Activated CD8-positive, alpha-beta T cell treated with anti-CD3 and anti-CD28 coated beads, Interleukin-2, amount 10 ng/mL, durations not matched to agents 7 days and 5 days (primary cell): ENCODE data around the gene FAM53A. TPM values are rescaled to one million over a fixed set of nuclear protein-coding genes. Genes with fewer than 3 reads are reported as not detected.

Source experiments
- ATAC-seq: fragments of 150-1000 bp; cut with Tn5 transposase; one replicate; pipeline ENCODE4 v1.10.0; 2021; ENCODE audit warnings: moderate library complexity
- CTCF ChIA-PET: fragments of 350-600 bp; sonication (Branson Sonifier 250); formaldehyde crosslinking; loops from one replicate; lab custom pipeline; 2021; ENCODE audit warnings: antibody characterized with exemption; lab: Charles Lee
- POLR2A ChIA-PET: fragments of 350-600 bp; sonication (Branson Sonifier 250); formaldehyde crosslinking; loops from one replicate; lab custom pipeline; 2021; ENCODE audit warnings: antibody characterized with exemption; lab: Charles Lee
- DNase-seq: peaks from one replicate; pipeline ENCODE4 v3.0.0-alpha.2; 2020
- H3K27ac Mint-ChIP-seq: one replicate; pipeline ENCODE4 v1.8.0; 2021; ENCODE audit warnings: mild to moderate bottlenecking, mixed read lengths
- H3K27me3 Mint-ChIP-seq: one replicate; pipeline ENCODE4 v1.8.0; 2021; ENCODE audit warnings: low read depth, mixed read lengths
- H3K36me3 Mint-ChIP-seq: one replicate; pipeline ENCODE4 v1.8.0; 2021; ENCODE audit warnings: low read depth, mixed read lengths
- H3K4me1 Mint-ChIP-seq: one replicate; pipeline ENCODE4 v1.8.0; 2021; ENCODE audit warnings: low read depth, mixed read lengths
- H3K4me3 Mint-ChIP-seq: one replicate; pipeline ENCODE4 v1.8.0; 2021; ENCODE audit warnings: mild to moderate bottlenecking, mixed read lengths
- H3K9me3 Mint-ChIP-seq: one replicate; pipeline ENCODE4 v1.8.0; 2022; ENCODE audit warnings: mixed read lengths; ENCODE audit not compliant: insufficient read depth
- total RNA-seq, 2 experiments: library from RNA; stranded (reverse); gene quantifications; one replicate each; pipeline ENCODE4 v1.2.3, GENCODE V29; 2021

FAM53A gene
- total RNA-seq, 2 experiments from 2014 or later, result 0.45 to 0.91 TPM

DNA sequence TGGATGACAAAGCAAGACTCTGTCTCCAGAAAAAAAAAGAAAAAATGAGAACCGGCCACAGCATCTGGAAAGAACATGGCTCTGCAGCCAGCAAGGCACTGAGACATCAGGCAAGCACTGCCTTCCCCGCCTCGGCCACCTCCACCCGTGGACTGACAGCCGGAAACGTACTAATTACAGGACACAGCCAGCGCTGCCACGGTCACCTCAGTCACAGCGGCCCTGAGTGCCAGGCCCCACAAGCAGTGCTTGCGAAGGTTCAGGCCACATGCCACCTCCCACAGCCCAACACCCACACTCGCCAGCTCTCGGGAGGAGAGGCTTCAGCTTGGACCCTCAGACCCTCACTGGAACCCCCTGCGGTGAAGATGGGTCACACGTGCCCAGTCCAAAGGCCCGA, 16.8 kb downstream of the FAM53A start:
- Mint-ChIP-seq H3K27ac (no peak overlapping the region), H3K36me3 (no peaks in the 10 kb centered on the region), H3K4me1 (peaks cover 5% of the 10 kb centered on the region), H3K4me3 (no peak overlapping the region), H3K9me3 (no peaks in the 10 kb centered on the region), H3K27me3 (no peaks in the 10 kb centered on the region)
- CTCF ChIA-PET, result no interaction called here
- DNase-seq (no peak), ATAC-seq (no peak)
- POLR2A ChIA-PET, result no interaction called here

GRCh38 chr4:1666391-1666790, 17.7 kb downstream of the FAM53A start:
- Mint-ChIP-seq H3K36me3 (no peaks in the 10 kb centered on the region), H3K27ac (no peak overlapping the region), H3K27me3 (no peaks in the 10 kb centered on the region), H3K4me3 (no peak overlapping the region), H3K9me3 (no peaks in the 10 kb centered on the region), H3K4me1 (no peaks in the 10 kb centered on the region)
- ATAC-seq, result no peak
- POLR2A ChIA-PET, result no interaction called here
- DNase-seq, result no peak
- CTCF ChIA-PET, result no interaction called here

GRCh38 chr4:1664141-1664540, 20.0 kb downstream of the FAM53A start:
- CTCF ChIA-PET, result interaction anchor here (1.0 kb wide), 1 partner anchor 29 kb away, joined by 3 read pairs; no protein-coding TSS in a partner anchor
- Mint-ChIP-seq H3K9me3 (no peaks in the 10 kb centered on the region), H3K4me3 (no peak overlapping the region), H3K4me1 (no peaks in the 10 kb centered on the region), H3K27ac (no peak overlapping the region), H3K27me3 (no peaks in the 10 kb centered on the region), H3K36me3 (no peaks in the 10 kb centered on the region)
- no peak for ATAC-seq
- POLR2A ChIA-PET, result no interaction called here
- no peak for DNase-seq

DNA sequence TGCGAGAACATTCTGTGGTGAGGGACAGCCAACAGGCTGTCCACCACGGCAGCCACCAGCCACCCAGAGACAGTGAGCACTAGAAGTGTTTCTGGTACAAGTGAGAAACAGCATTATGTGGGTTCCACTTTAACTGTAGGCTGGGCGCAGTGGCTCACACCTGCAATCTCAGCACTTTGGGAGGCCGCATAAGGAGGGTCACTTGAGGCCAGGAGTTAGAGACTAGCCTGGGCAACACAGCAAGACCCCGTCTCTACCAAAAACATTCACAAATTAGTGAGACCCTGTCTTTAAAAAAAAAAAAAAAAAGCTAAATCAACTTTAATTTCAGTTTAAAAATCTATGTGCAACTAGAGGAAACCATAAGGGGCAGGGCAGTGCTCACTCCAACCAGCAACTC, 20.6 kb downstream of the FAM53A start:
- ChIA-PET POLR2A (no interaction called here), CTCF (interaction anchor here (0.7 to 1.0 kb wide), 2 partner anchors 30 to 1124 kb away, joined by 3 read pairs; no protein-coding TSS in a partner anchor)
- DNase-seq (no peak), ATAC-seq (no peak)
- no peaks in the 10 kb centered on the region for H3K9me3 Mint-ChIP-seq
- H3K4me1 Mint-ChIP-seq, result no peaks in the 10 kb centered on the region
- no peaks in the 10 kb centered on the region for H3K36me3 Mint-ChIP-seq
- H3K4me3 Mint-ChIP-seq, result no peak overlapping the region
- no peaks in the 10 kb centered on the region for H3K27me3 Mint-ChIP-seq
- H3K27ac Mint-ChIP-seq, result no peak overlapping the region

- CTCF ChIA-PET, result interaction anchor here (0.7 kb wide), 1 partner anchor 32 kb away, joined by 3 read pairs; no protein-coding TSS in a partner anchor
- DNase-seq (no peak), ATAC-seq (no peak)
- H3K9me3 Mint-ChIP-seq, result no peaks in the 10 kb centered on the region
- H3K36me3 Mint-ChIP-seq, result no peaks in the 10 kb centered on the region
- H3K27me3 Mint-ChIP-seq, result no peaks in the 10 kb centered on the region
- no peaks in the 10 kb centered on the region for H3K4me1 Mint-ChIP-seq
- H3K27ac Mint-ChIP-seq, result no peak overlapping the region
- POLR2A ChIA-PET, result no interaction called here
- H3K4me3 Mint-ChIP-seq, result no peak overlapping the region
Observed at GRCh38 chr4:1661695-1662094, 22.4 kb downstream of the FAM53A start.

DNA sequence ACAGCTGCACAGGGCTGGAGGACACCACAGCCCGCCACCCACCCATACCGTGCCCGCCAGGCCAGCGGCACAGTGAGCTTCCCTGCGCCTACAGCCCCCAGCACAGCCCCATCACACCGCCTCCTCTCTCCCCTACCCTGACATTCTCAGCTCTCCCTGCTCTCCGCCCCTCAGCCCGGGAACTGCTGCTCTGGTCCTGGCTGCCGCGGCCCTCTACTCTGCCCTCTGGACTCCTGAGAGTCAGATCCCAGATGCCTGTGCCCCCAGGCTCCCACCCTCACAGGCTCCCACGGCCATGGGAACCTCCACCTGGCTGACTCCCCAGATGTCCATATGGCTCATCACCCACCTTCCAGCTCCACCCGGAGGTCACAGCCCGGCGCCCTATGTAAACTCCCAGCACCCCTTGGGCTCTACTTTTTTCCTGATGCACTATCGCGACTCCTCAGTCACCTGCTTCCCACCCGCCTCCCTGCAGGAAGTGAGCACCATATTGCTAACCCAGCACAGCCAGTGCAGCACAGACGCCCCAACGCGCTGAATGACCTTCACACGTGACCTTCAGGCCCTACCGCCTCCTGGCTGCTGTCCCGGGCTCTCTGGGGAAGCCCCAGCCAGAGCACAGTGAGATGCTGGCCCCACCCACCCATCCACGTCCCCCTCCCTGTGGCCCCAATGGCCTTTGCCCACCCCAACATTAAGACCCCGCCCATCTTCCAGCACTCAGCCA, 23.0 kb downstream of the FAM53A start:
- ChIA-PET POLR2A (no interaction called here), CTCF (no interaction called here)
- DNase-seq (no peak), ATAC-seq (no peak)
- Mint-ChIP-seq H3K9me3 (no peaks in the 10 kb centered on the region), H3K27ac (no peak overlapping the region), H3K4me1 (no peaks in the 10 kb centered on the region), H3K4me3 (no peak overlapping the region), H3K36me3 (no peaks in the 10 kb centered on the region), H3K27me3 (no peaks in the 10 kb centered on the region)

DNA sequence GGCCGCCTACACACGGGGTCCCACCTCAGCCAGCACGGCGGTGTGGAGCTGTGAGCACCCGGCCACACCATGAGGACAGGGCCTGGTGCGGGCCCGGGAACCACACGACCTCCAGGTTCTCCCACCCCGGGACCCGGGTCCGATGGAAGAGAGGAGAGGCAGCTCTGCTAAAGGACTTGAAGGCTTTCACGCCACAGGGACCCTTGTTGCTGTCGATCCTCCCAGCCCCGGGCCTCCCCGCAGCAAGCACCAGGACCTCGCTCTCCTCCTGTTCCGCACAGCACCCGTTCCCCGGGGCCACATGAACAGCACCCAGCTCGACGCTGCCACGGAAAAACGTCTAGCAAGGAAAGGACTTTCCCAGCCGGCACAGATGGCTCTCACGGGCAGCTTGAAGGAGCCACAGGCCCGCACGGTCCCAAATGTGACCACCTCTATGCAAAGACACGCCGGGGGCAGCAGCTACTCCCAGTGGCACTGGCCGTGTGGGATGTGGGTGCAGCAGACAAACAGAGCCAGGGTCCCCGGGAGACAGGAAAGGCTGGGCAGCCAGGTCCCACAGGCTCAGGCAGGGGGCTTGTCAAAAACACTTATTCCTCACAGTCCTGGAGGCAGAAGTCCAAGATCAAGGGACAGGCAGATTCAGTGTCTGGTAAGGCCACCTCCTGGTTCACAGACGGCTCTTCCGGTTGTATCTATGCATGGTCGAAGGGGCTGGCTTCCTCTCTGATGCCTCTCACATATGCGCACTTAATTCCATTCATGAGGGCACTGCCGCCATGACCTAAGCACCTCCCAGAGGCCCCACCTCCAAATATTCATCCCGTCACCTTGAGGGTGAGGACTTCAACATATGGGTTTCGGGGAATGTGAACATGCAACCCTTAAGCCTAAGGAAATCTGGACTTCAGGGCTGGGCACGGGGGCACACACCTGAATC, 24.7 kb downstream of the FAM53A start:
- ChIA-PET POLR2A (no interaction called here), CTCF (no interaction called here)
- H3K36me3 Mint-ChIP-seq, result no peaks in the 10 kb centered on the region
- no peaks in the 10 kb centered on the region for H3K9me3 Mint-ChIP-seq
- DNase-seq (no peak), ATAC-seq (no peak)
- no peaks in the 10 kb centered on the region for H3K4me1 Mint-ChIP-seq
- H3K4me3 Mint-ChIP-seq, result no peak overlapping the region
- no peaks in the 10 kb centered on the region for H3K27me3 Mint-ChIP-seq
- no peak overlapping the region for H3K27ac Mint-ChIP-seq

DNA sequence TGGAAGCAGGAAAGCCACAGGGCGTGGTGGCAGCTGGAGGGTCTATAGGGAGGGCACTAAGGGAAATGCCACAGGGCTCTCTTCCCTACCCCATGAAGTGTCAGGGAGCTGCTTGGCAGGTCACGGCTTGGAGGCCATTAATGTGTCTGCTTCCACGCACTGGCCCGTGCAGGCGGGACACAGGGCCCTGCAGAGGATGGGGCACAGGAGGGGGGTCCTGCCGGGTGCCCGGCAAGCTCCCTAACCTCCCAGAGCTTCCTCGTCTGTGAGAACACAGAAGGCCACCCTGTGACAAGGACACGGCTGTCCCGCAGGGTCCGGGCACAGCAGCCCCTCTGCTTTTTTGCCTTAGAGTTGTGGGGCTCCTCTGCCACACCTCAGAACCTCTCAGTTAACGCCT, 25.5 kb downstream of the FAM53A start:
- no peaks in the 10 kb centered on the region for H3K9me3 Mint-ChIP-seq
- CTCF ChIA-PET, result no interaction called here
- DNase-seq (no peak), ATAC-seq (no peak)
- POLR2A ChIA-PET, result no interaction called here
- no peaks in the 10 kb centered on the region for H3K27me3 Mint-ChIP-seq
- H3K4me3 Mint-ChIP-seq, result no peak overlapping the region
- H3K36me3 Mint-ChIP-seq, result no peaks in the 10 kb centered on the region
- H3K4me1 Mint-ChIP-seq, result no peaks in the 10 kb centered on the region
- no peak overlapping the region for H3K27ac Mint-ChIP-seq

- DNase-seq (no peak), ATAC-seq (no peak)
- no peak overlapping the region for H3K27ac Mint-ChIP-seq
- no peak overlapping the region for H3K4me3 Mint-ChIP-seq
- ChIA-PET POLR2A (no interaction called here), CTCF (no interaction called here)
- no peaks in the 10 kb centered on the region for H3K27me3 Mint-ChIP-seq
- H3K4me1 Mint-ChIP-seq, result no peaks in the 10 kb centered on the region
- no peaks in the 10 kb centered on the region for H3K36me3 Mint-ChIP-seq
- no peaks in the 10 kb centered on the region for H3K9me3 Mint-ChIP-seq
Observed at GRCh38 chr4:1658146-1658545, 26.0 kb downstream of the FAM53A start.

DNA sequence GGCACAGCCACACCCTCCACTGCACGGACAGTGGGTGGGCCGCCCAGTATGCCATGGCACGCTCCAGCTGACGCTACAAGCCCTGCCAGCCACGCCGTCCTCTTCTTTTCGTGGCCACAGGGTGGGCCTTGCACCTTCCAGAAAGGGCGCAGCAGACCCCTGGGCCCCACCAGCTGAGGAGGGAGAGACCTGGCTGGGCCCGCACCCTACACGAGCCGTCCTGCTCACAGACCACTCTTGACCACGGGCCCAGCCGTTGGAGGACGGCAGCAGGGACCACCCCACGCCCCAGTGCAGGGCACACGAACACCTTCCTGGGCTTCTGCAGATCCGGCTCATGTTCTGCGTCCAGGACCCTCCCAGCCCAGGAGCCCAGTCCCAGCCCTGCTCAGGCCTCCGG, 27.1 kb downstream of the FAM53A start:
- no peak for ATAC-seq
- no peaks in the 10 kb centered on the region for H3K36me3 Mint-ChIP-seq
- POLR2A ChIA-PET, result no interaction called here
- DNase-seq, result no peak
- H3K9me3 Mint-ChIP-seq, result no peaks in the 10 kb centered on the region
- H3K27me3 Mint-ChIP-seq, result no peaks in the 10 kb centered on the region
- no peak overlapping the region for H3K4me3 Mint-ChIP-seq
- no peak overlapping the region for H3K27ac Mint-ChIP-seq
- CTCF ChIA-PET, result no interaction called here
- H3K4me1 Mint-ChIP-seq, result no peaks in the 10 kb centered on the region

GRCh38 chr4:1656132-1656531, 28.0 kb downstream of the FAM53A start:
- CTCF ChIA-PET, result no interaction called here

GRCh38 chr4:1655676-1656075, 28.4 kb downstream of the FAM53A start:
- no peak overlapping the region for H3K27ac Mint-ChIP-seq
- H3K4me3 Mint-ChIP-seq, result no peak overlapping the region
- ChIA-PET CTCF (no interaction called here), POLR2A (no interaction called here)
- H3K27me3 Mint-ChIP-seq, result no peaks in the 10 kb centered on the region
- no peak for ATAC-seq
- H3K4me1 Mint-ChIP-seq, result no peaks in the 10 kb centered on the region
- no peaks in the 10 kb centered on the region for H3K9me3 Mint-ChIP-seq
- H3K36me3 Mint-ChIP-seq, result no peaks in the 10 kb centered on the region
- DNase-seq, result no peak

More at GRCh38 chr4:1656132-1656531, 28.0 kb downstream of the FAM53A start:
- Mint-ChIP-seq H3K27ac (no peak overlapping the region), H3K4me3 (no peak overlapping the region), H3K36me3 (no peaks in the 10 kb centered on the region), H3K9me3 (no peaks in the 10 kb centered on the region), H3K4me1 (no peaks in the 10 kb centered on the region), H3K27me3 (no peaks in the 10 kb centered on the region)
- POLR2A ChIA-PET, result no interaction called here
- ATAC-seq (no peak), DNase-seq (no peak)
